Activated T-cell treated with anti-CD3 and anti-CD28 coated beads, Interleukin-2, amount 50 U/mL, for 72 hours (primary cell): ENCODE results near the gene IL10RA. TPM values are rescaled to one million over a fixed set of nuclear protein-coding genes. Genes with fewer than 3 reads are reported as not detected.

Source experiments
- ATAC-seq, 2 donors: fragments of 150-1000 bp; cut with Tn5 transposase; replicated peaks in 1 of 2; 2 replicates each; pipeline ENCODE4 v1.10.0; 2021; ENCODE audit warnings: moderate library complexity in 2 of 2, mild to moderate bottlenecking in 1 of 2
- DNase-seq, 2 donors: peaks; one replicate each; pipeline ENCODE4 v3.0.0; 2021 to 2022; ENCODE audit warnings: mixed read lengths in 1 of 2
- H3K27ac Mint-ChIP-seq: one replicate; pipeline ENCODE4 v1.8.0; 2022; ENCODE audit warnings: mild to moderate bottlenecking, moderate library complexity, mixed read lengths
- H3K27me3 Mint-ChIP-seq: one replicate; pipeline ENCODE4 v1.8.0; 2022; ENCODE audit warnings: low read depth, mixed read lengths
- H3K36me3 Mint-ChIP-seq, 2 donors: one replicate each; pipeline ENCODE4 v1.8.0; 2022; ENCODE audit warnings: mixed read lengths in 2 of 2, mild to moderate bottlenecking in 1 of 2; ENCODE audit not compliant: insufficient read depth in 2 of 2
- H3K4me1 Mint-ChIP-seq: one replicate; pipeline ENCODE4 v1.8.0; 2022; ENCODE audit warnings: low read depth, mixed read lengths
- H3K4me3 Mint-ChIP-seq, 2 donors: one replicate each; pipeline ENCODE4 v1.8.0; 2022; ENCODE audit warnings: mild to moderate bottlenecking in 2 of 2, mixed read lengths in 2 of 2, moderate library complexity in 2 of 2
- H3K9me3 Mint-ChIP-seq, 2 donors: one replicate each; pipeline ENCODE4 v1.8.0; 2022; ENCODE audit warnings: mixed read lengths in 2 of 2
- total RNA-seq, 2 donors: library from RNA; stranded (reverse); gene quantifications; one replicate each; pipeline ENCODE4 v1.2.3, GENCODE V29; 2022

Gene IL10RA
- total RNA-seq, 2 donors from 2014 or later = 79.6 to 123 TPM

GRCh38 chr11:117949062-117949461, 37.1 kb upstream of the IL10RA start:
- H3K4me3 Mint-ChIP-seq = peak overlapping the region; percentile 84 to 91
- H3K9me3 Mint-ChIP-seq = no peaks in the 10 kb centered on the region
- peak in 1 of 2 donors; percentile 24 for ATAC-seq
- peak overlapping the region; percentile 55 for H3K27ac Mint-ChIP-seq
- H3K36me3 Mint-ChIP-seq = no peaks in the 10 kb centered on the region
- no peaks in the 10 kb centered on the region for H3K27me3 Mint-ChIP-seq
- H3K4me1 Mint-ChIP-seq = peaks cover 99% of the 10 kb centered on the region
- peak in 1 of 2 donors; percentile 49 for DNase-seq

GRCh38 chr11:117950301-117950700, 35.9 kb upstream of the IL10RA start:
- peak overlapping the region; percentile 84 to 91 for H3K4me3 Mint-ChIP-seq
- ATAC-seq (peak; percentile 47 to 55), DNase-seq (peak; percentile 67)
- peaks cover 94% of the 10 kb centered on the region for H3K4me1 Mint-ChIP-seq
- peak overlapping the region; percentile 68 for H3K27ac Mint-ChIP-seq
- H3K27me3 Mint-ChIP-seq = no peaks in the 10 kb centered on the region
- no peaks in the 10 kb centered on the region for H3K9me3 Mint-ChIP-seq
- no peaks in the 10 kb centered on the region for H3K36me3 Mint-ChIP-seq

GRCh38 chr11:117950993-117951961, 34.9 kb upstream of the IL10RA start:
- Mint-ChIP-seq H3K27me3 (no peaks in the 10 kb centered on the region), H3K4me3 (peak overlapping the region; percentile 84 to 91), H3K36me3 (peaks cover 3 to 4% of the 10 kb centered on the region in 2 donors), H3K27ac (peak overlapping the region; percentile 68), H3K4me1 (peaks cover 88% of the 10 kb centered on the region), H3K9me3 (peaks cover 0 to 2% of the 10 kb centered on the region in 2 donors)
- ATAC-seq (peak; percentile 67 to 73), DNase-seq (peak; percentile 38 to 46)

- Mint-ChIP-seq H3K4me1 (peaks cover 83% of the 10 kb centered on the region), H3K9me3 (peaks cover 5 to 10% of the 10 kb centered on the region in 2 donors), H3K27me3 (no peaks in the 10 kb centered on the region), H3K27ac (peak overlapping the region; percentile 56), H3K36me3 (peaks cover 12 to 18% of the 10 kb centered on the region in 2 donors), H3K4me3 (peak overlapping the region; percentile 84 to 91)
- ATAC-seq (no peak), DNase-seq (no peak)
Measured at GRCh38 chr11:117953024-117953671, 33.0 kb upstream of the IL10RA start.

- H3K9me3 Mint-ChIP-seq = peaks cover 10 to 16% of the 10 kb centered on the region in 2 donors
- peak overlapping the region; percentile 89 for H3K27ac Mint-ChIP-seq
- peaks cover 20 to 26% of the 10 kb centered on the region in 2 donors for H3K36me3 Mint-ChIP-seq
- peak overlapping the region; percentile 14 to 60 for H3K4me3 Mint-ChIP-seq
- DNase-seq (no peak), ATAC-seq (no peak)
- no peaks in the 10 kb centered on the region for H3K27me3 Mint-ChIP-seq
- peaks cover 54% of the 10 kb centered on the region for H3K4me1 Mint-ChIP-seq
Measured at GRCh38 chr11:117958949-117959348, 27.2 kb upstream of the IL10RA start.

GRCh38 chr11:117959438-117960149, 26.6 kb upstream of the IL10RA start:
- Mint-ChIP-seq H3K36me3 (peaks cover 20 to 26% of the 10 kb centered on the region in 2 donors), H3K9me3 (peaks cover 10 to 16% of the 10 kb centered on the region in 2 donors), H3K4me1 (peaks cover 47% of the 10 kb centered on the region), H3K27me3 (no peaks in the 10 kb centered on the region), H3K27ac (peak overlapping the region; percentile 92), H3K4me3 (peak overlapping the region; percentile 35 to 38)
- ATAC-seq (peak; percentile 27 to 50), DNase-seq (no peak)

- Mint-ChIP-seq H3K27ac (peak overlapping the region; percentile 67), H3K4me1 (peaks cover 45% of the 10 kb centered on the region), H3K36me3 (peaks cover 20 to 26% of the 10 kb centered on the region in 2 donors), H3K9me3 (peaks cover 10 to 16% of the 10 kb centered on the region in 2 donors), H3K27me3 (no peaks in the 10 kb centered on the region), H3K4me3 (peak overlapping the region; percentile 35 to 38)
- DNase-seq (no peak), ATAC-seq (peak in 1 of 2 donors; percentile 15)
Measured at GRCh38 chr11:117960406-117960805, 25.8 kb upstream of the IL10RA start.

- peaks cover 13 to 17% of the 10 kb centered on the region in 2 donors for H3K36me3 Mint-ChIP-seq
- H3K27ac Mint-ChIP-seq = peak overlapping the region; percentile 60
- peaks cover 36% of the 10 kb centered on the region for H3K4me1 Mint-ChIP-seq
- H3K9me3 Mint-ChIP-seq = peaks cover 8 to 10% of the 10 kb centered on the region in 2 donors
- H3K4me3 Mint-ChIP-seq = no peak overlapping the region
- H3K27me3 Mint-ChIP-seq = no peaks in the 10 kb centered on the region
- DNase-seq (no peak), ATAC-seq (no peak)
Measured at GRCh38 chr11:117961896-117962295, 24.3 kb upstream of the IL10RA start.

GRCh38 chr11:117962826-117963225, 23.4 kb upstream of the IL10RA start:
- Mint-ChIP-seq H3K4me1 (peaks cover 31% of the 10 kb centered on the region), H3K27me3 (no peaks in the 10 kb centered on the region), H3K9me3 (peaks cover 5% of the 10 kb centered on the region in 2 donors), H3K27ac (no peak overlapping the region), H3K36me3 (peaks cover 8 to 11% of the 10 kb centered on the region in 2 donors), H3K4me3 (no peak overlapping the region)
- DNase-seq = no peak
- no peak for ATAC-seq

- no peaks in the 10 kb centered on the region for H3K27me3 Mint-ChIP-seq
- ATAC-seq (no peak), DNase-seq (no peak)
- peaks cover 30% of the 10 kb centered on the region for H3K4me1 Mint-ChIP-seq
- no peak overlapping the region for H3K4me3 Mint-ChIP-seq
- no peak overlapping the region for H3K27ac Mint-ChIP-seq
- H3K36me3 Mint-ChIP-seq = no peaks in the 10 kb centered on the region
- no peaks in the 10 kb centered on the region for H3K9me3 Mint-ChIP-seq
Measured at GRCh38 chr11:117966908-117967307, 19.3 kb upstream of the IL10RA start.

- Mint-ChIP-seq H3K4me3 (peak overlapping the region; percentile 4 to 61), H3K4me1 (peaks cover 53% of the 10 kb centered on the region)
Measured at GRCh38 chr11:117969160-117969991, 16.8 kb upstream of the IL10RA start.

More at GRCh38 chr11:117969160-117969991, 16.8 kb upstream of the IL10RA start:
- Mint-ChIP-seq H3K9me3 (no peaks in the 10 kb centered on the region), H3K36me3 (no peaks in the 10 kb centered on the region), H3K27me3 (no peaks in the 10 kb centered on the region), H3K27ac (no peak overlapping the region)
- ATAC-seq = peak in 1 of 2 donors; percentile 33
- no peak for DNase-seq
